Type B pancreatic cell (in vitro differentiated cells): Measurements from ENCODE around the gene KCNK15. TPM values are rescaled to one million over a fixed set of nuclear protein-coding genes. Genes with fewer than 3 reads are reported as not detected.

Experiments used
- DNase-seq: peaks from one replicate; pipeline ENCODE4 v3.0.0; 2021; ENCODE audit warnings: mixed read lengths; ENCODE audit not compliant: unreplicated experiment; ENCODE audit errors: extremely low spot score
- H3K27ac Mint-ChIP-seq: 2 replicates; pipeline ENCODE4 v1.8.0; 2021; ENCODE audit warnings: mild to moderate bottlenecking, mixed read lengths
- H3K27me3 Mint-ChIP-seq: 2 replicates; pipeline ENCODE4 v1.8.0; 2021; ENCODE audit warnings: mixed read lengths
- H3K36me3 Mint-ChIP-seq: 2 replicates; pipeline ENCODE4 v1.8.0; 2021; ENCODE audit warnings: mixed read lengths
- H3K4me1 Mint-ChIP-seq: one replicate; pipeline ENCODE4 v1.8.0; 2021; ENCODE audit warnings: mixed read lengths; ENCODE audit not compliant: unreplicated experiment
- H3K4me3 Mint-ChIP-seq: 2 replicates; pipeline ENCODE4 v1.8.0; 2021; ENCODE audit warnings: mild to moderate bottlenecking, mixed read lengths
- H3K9me3 Mint-ChIP-seq: 2 replicates; pipeline ENCODE4 v1.8.0; 2021; ENCODE audit warnings: mixed read lengths
- total RNA-seq: library from RNA; stranded (reverse); gene quantifications from 2 replicates; pipeline ENCODE4 v1.2.1, GENCODE V29; 2021; ENCODE audit warnings: low replicate concordance
- TF ChIP-seq, protein P1 (sequence below): fragments of 200-600 bp; sonication (generic); conservative IDR thresholded peaks from 2 replicates; pipeline ENCODE4 v1.5.0; 2021; ENCODE audit warnings: antibody characterized with exemption, mild to moderate bottlenecking

Gene KCNK15
- total RNA-seq, 1 donor from 2014 or later, result 0.36 TPM

- Mint-ChIP-seq H3K4me3 (no peak overlapping the region), H3K36me3 (no peaks in the 10 kb centered on the region), H3K27me3 (peaks cover 3% of the 10 kb centered on the region), H3K9me3 (no peaks in the 10 kb centered on the region), H3K4me1 (peaks cover 17% of the 10 kb centered on the region), H3K27ac (no peak overlapping the region)
- TF ChIP-seq, protein P1, sequence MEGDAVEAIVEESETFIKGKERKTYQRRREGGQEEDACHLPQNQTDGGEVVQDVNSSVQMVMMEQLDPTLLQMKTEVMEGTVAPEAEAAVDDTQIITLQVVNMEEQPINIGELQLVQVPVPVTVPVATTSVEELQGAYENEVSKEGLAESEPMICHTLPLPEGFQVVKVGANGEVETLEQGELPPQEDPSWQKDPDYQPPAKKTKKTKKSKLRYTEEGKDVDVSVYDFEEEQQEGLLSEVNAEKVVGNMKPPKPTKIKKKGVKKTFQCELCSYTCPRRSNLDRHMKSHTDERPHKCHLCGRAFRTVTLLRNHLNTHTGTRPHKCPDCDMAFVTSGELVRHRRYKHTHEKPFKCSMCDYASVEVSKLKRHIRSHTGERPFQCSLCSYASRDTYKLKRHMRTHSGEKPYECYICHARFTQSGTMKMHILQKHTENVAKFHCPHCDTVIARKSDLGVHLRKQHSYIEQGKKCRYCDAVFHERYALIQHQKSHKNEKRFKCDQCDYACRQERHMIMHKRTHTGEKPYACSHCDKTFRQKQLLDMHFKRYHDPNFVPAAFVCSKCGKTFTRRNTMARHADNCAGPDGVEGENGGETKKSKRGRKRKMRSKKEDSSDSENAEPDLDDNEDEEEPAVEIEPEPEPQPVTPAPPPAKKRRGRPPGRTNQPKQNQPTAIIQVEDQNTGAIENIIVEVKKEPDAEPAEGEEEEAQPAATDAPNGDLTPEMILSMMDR, result no peak
- DNase-seq, result no peak
Observed at GRCh38 chr20:44792796-44793195, 47.1 kb downstream of the KCNK15 start.

- no peak for DNase-seq
- peaks cover 18% of the 10 kb centered on the region for H3K4me1 Mint-ChIP-seq
- no peaks in the 10 kb centered on the region for H3K9me3 Mint-ChIP-seq
- no peaks in the 10 kb centered on the region for H3K36me3 Mint-ChIP-seq
- peaks cover 3% of the 10 kb centered on the region for H3K27me3 Mint-ChIP-seq
- no peak overlapping the region for H3K4me3 Mint-ChIP-seq
- TF ChIP-seq, protein P1, result no peak
- no peak overlapping the region for H3K27ac Mint-ChIP-seq
Observed at GRCh38 chr20:44795836-44796235, 50.2 kb downstream of the KCNK15 start.

DNA sequence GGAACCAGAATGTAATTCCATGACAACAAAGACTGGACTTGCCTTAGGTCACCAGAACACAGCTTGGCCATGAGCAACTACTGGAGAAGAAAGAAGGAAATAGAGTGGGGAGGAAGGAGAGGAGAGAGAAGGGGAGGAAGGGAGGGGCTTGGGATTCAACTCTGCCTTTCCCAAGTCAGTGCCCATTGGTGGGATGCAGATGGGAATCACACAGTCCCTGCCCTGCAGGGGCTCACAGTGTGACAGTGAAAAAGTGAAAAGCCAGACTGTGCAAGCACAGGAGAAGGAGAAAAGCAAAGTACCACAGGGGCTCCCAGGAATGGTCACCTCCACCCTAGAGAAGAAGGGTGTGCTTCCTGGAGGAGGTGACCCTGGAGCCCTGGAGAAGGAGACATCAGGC, 50.6 kb downstream of the KCNK15 start:
- Mint-ChIP-seq H3K4me1 (peaks cover 23% of the 10 kb centered on the region), H3K36me3 (no peaks in the 10 kb centered on the region), H3K9me3 (no peaks in the 10 kb centered on the region), H3K27me3 (peaks cover 3% of the 10 kb centered on the region), H3K4me3 (no peak overlapping the region), H3K27ac (no peak overlapping the region)
- no peak for DNase-seq
- TF ChIP-seq, protein P1, result no peak

DNA sequence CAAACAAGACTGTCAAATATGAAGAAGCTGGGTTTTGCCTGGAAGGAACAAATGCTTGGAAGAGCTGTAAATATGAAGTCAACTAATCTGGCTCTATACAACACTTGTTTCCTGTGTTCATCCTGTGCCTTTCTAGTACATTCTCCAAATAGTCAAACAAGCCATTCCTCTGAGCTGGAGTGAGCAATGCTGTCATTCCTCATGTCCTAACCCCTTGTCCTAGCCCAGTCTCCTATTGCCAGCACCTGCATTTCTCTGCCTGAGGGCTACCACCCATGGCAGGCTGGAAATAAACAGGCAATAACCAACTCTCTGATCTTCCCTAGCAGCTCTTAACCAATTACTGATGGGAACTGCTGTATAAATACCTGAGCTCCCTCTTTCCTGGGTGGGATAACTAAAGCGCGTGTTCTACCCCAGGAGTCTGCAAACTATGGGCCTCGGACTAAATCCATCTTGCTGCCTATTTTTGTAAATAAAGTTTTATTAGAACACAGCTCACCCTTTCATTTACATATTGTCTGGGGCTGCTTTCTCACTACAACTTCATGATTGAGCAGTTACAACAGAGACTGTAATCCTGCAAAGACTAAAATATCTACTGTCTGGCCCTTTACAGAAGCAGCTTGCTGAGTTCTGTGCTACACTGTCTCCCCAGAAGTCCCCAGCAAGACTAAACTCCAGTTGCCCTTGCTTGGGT, 51.2 kb downstream of the KCNK15 start:
- Mint-ChIP-seq H3K4me1 (peaks cover 21% of the 10 kb centered on the region), H3K36me3 (no peaks in the 10 kb centered on the region), H3K9me3 (no peaks in the 10 kb centered on the region), H3K4me3 (no peak overlapping the region), H3K27ac (no peak overlapping the region), H3K27me3 (peaks cover 3% of the 10 kb centered on the region)
- no peak for DNase-seq
- TF ChIP-seq, protein P1, result no peak

DNA sequence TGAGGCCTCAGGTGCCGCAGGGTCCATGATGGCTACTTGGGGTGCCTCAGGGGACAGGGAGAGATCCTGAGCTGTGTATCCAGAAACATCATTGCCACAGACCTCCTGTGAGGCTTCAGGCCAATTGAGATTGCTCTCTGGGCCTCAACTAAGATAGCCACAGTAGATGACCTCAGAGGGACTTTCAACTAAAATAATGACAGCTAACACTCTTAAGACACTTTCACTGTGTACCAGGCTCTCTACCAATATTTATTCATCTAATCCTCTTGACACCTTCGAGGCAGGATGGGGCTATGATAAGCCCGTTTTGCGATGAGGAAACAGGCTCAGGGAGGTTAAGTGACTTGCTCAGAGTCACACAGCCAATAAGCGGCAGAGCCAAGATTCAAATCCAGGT, 54.0 kb downstream of the KCNK15 start:
- Mint-ChIP-seq H3K4me1 (peaks cover 19% of the 10 kb centered on the region), H3K27ac (no peak overlapping the region), H3K9me3 (no peaks in the 10 kb centered on the region), H3K4me3 (no peak overlapping the region), H3K36me3 (no peaks in the 10 kb centered on the region), H3K27me3 (peaks cover 18% of the 10 kb centered on the region)
- no peak for DNase-seq
- TF ChIP-seq, protein P1, result no peak
